GM18858 (cell line): ENCODE results near the gene TCF3.
"Not testable (repeated sequence)": the region's sequence is repeated elsewhere in the genome, so short reads cannot be mapped to it uniquely, and the experiment has no call there.

Experiments used
- ATAC-seq: cut with Tn5 transposase; IDR thresholded peaks from one replicate; pipeline ENCODE4 v1.9.1; 2021; ENCODE audit not compliant: unreplicated experiment

TCF3 gene

GRCh38 chr19:1653300-1653628, 849 bp upstream of the TCF3 start:
- ATAC-seq = no peak

- ATAC-seq = no peak
These were observed 685 bp downstream of the TCF3 start for GRCh38 chr19:1651568-1652291.

- no peak for ATAC-seq
These were observed 1.5 kb downstream of the TCF3 start for GRCh38 chr19:1650650-1651567.

GRCh38 chr19:1649706-1650649, 2.4 kb downstream of the TCF3 start:
- ATAC-seq = no peak

GRCh38 chr19:1648920-1649541, 3.4 kb downstream of the TCF3 start:
- no peak for ATAC-seq

- ATAC-seq = no peak
These were observed 4.0 kb downstream of the TCF3 start for GRCh38 chr19:1648459-1648849.

- ATAC-seq = no peak
These were observed 4.6 kb downstream of the TCF3 start for GRCh38 chr19:1647501-1648458.

GRCh38 chr19:1646659-1647453, 5.6 kb downstream of the TCF3 start:
- no peak for ATAC-seq

GRCh38 chr19:1646149-1646548, 6.3 kb downstream of the TCF3 start:
- ATAC-seq = no peak

GRCh38 chr19:1645299-1645698, 7.1 kb downstream of the TCF3 start:
- no peak for ATAC-seq

GRCh38 chr19:1644070-1644469, 8.3 kb downstream of the TCF3 start:
- ATAC-seq = no peak

GRCh38 chr19:1640893-1641448, 11.4 kb downstream of the TCF3 start:
- ATAC-seq = not testable (repeated sequence)

- no peak for ATAC-seq
These were observed 15.8 kb downstream of the TCF3 start for GRCh38 chr19:1636325-1637236.

- ATAC-seq = no peak
These were observed 17.5 kb downstream of the TCF3 start for GRCh38 chr19:1634938-1635243.

- ATAC-seq = no peak
These were observed 18.0 kb downstream of the TCF3 start for GRCh38 chr19:1634242-1634937.

GRCh38 chr19:1633269-1633826, 19.1 kb downstream of the TCF3 start:
- ATAC-seq = no peak
